Fibroblast of lung (primary cell): ENCODE results near the gene GHSR.

ENCODE experiments used
- CTCF ChIP-seq, 2 donors: IDR thresholded peaks in 1 of 2; conservative IDR thresholded peaks in 1 of 2; 1 replicate in 1 of 2; 2 replicates in 1 of 2; pipeline ENCODE4 v1.5.1; 2011 to 2012; ENCODE audit warnings: low read length in 2 of 2, control low read depth in 1 of 2, inconsistent platforms in 1 of 2, low read depth in 1 of 2, mild to moderate bottlenecking in 1 of 2
- EZH2 ChIP-seq: IDR thresholded peaks from 2 replicates; pipeline ENCODE4 v1.5.1; 2012; ENCODE audit warnings: low read length, control low read depth, mild to moderate bottlenecking; ENCODE audit errors: missing control alignments

GRCh38 chr3:172464306-172464705 lies 16.1 kb upstream of the GHSR start:
- TF ChIP-seq EZH2 (no peak), CTCF (conservative IDR thresholded peaks at IDR 0.05 in 1 of 2, IDR thresholded peaks at IDR 0.05 in 1 of 2; ENCODE audit: low read depth in 1 of 2, low read length in 2 of 2) (no peak)
